Cardiac muscle cell (in vitro differentiated cells and primary cell): ENCODE data around the gene PKHD1. TPM values are rescaled to one million over a fixed set of nuclear protein-coding genes. Genes with fewer than 3 reads are reported as not detected.

Experiments
- DNase-seq, 2 donors: peaks; one replicate each; pipeline versions ENCODE4 v3.0.0 to v3.0.0-alpha.2; 2010 to 2017; ENCODE audit warnings: low read depth in 1 of 2, low spot score in 1 of 2
- H3K27ac ChIP-seq: fragments of 200-600 bp; sonication (generic); 2 replicates; pipeline ENCODE4 v1.5.1; 2016
- H3K27me3 ChIP-seq: fragments of 200-600 bp; sonication (generic); 2 replicates; pipeline ENCODE4 v1.6.0; 2016; ENCODE audit warnings: control low read depth
- H3K36me3 ChIP-seq: fragments of 200-600 bp; sonication (generic); 2 replicates; pipeline ENCODE4 v1.5.1; 2016; ENCODE audit warnings: control low read depth
- H3K4me1 ChIP-seq: fragments of 200-600 bp; sonication (generic); 2 replicates; pipeline ENCODE4 v1.8.1; 2017; ENCODE audit warnings: low read depth, mild to moderate bottlenecking, mixed run types
- H3K4me3 ChIP-seq: fragments of 200-600 bp; sonication (generic); 2 replicates; pipeline ENCODE4 v1.5.1; 2016; ENCODE audit warnings: mild to moderate bottlenecking
- H3K9me3 ChIP-seq: fragments of 200-600 bp; sonication (generic); 2 replicates; pipeline ENCODE4 v1.5.1; 2017; ENCODE audit warnings: low read depth, mild to moderate bottlenecking, control low read depth
- polyA plus RNA-seq: library from polyadenylated mRNA; unstranded; fragments of >200 nt; fragmentation: Nextera tagmentation; extraction: Ambion mirVana; gene quantifications from 2 replicates; pipeline ENCODE4 v1.2.1, GENCODE V29; 2016
- total RNA-seq: library from RNA; depleted of rRNA; stranded (reverse); fragments of >200 nt; gene quantifications from 2 replicates; pipeline ENCODE4 v1.2.3, GENCODE V29; 2016
- TF ChIP-seq, protein P1 (sequence below): IDR thresholded peaks from 2 replicates; pipeline ENCODE4 v1.5.1; 2012; ENCODE audit warnings: low read depth, mild to moderate bottlenecking, low read length

The PKHD1 gene
- total and polyA plus RNA-seq, 2 experiments from 2014 or later, result not detected

DNA sequence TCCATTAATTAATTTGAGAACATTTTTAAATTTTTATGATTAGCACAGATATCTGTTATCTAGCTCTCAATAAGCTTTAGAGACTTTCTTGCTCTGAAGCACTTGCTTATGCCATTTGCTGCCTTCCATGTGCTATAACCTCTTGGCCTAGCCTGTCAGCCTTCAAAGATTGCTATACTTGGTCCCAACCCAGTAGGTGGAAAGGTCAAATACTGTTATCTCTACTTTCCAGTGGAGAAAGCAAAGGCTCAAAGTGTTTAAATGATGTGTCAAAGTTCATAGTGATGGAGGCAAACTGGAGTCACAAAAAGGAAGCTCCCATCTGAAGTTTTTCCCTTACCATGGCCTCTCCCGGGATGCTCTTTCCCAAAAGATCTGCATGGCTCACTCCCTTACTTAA, 125.1 kb downstream of the PKHD1 start:
- Histone ChIP-seq H3K4me3 (no peak overlapping the region), H3K9me3 (no peaks in the 10 kb centered on the region), H3K36me3 (no peaks in the 10 kb centered on the region), H3K27me3 (no peaks in the 10 kb centered on the region), H3K4me1 (peaks cover 27% of the 10 kb centered on the region), H3K27ac (no peak overlapping the region)
- TF ChIP-seq, protein P1, sequence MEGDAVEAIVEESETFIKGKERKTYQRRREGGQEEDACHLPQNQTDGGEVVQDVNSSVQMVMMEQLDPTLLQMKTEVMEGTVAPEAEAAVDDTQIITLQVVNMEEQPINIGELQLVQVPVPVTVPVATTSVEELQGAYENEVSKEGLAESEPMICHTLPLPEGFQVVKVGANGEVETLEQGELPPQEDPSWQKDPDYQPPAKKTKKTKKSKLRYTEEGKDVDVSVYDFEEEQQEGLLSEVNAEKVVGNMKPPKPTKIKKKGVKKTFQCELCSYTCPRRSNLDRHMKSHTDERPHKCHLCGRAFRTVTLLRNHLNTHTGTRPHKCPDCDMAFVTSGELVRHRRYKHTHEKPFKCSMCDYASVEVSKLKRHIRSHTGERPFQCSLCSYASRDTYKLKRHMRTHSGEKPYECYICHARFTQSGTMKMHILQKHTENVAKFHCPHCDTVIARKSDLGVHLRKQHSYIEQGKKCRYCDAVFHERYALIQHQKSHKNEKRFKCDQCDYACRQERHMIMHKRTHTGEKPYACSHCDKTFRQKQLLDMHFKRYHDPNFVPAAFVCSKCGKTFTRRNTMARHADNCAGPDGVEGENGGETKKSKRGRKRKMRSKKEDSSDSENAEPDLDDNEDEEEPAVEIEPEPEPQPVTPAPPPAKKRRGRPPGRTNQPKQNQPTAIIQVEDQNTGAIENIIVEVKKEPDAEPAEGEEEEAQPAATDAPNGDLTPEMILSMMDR, result no peak
- DNase-seq, result peak in 1 of 2 donors; percentile 41

DNA sequence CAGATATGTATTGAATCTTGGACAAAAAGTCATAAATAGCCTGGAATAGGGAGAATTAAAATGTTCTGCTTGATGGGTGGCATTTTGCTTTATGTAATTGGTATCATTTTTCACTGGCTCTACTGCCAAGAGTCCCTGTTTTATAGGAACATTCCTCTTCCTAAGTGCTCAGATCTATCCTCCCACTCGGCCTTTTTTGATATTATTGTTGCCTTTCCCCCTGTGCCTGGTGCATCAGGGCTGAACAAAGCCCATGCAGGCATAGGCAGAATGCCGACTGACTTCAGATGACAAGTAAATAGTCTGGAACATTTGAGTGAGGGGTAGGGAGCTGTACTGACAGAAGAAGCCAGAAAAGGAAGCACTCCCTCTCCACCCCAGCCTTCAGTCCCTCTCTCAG, 127.0 kb downstream of the PKHD1 start:
- H3K4me1 ChIP-seq, result peaks cover 25% of the 10 kb centered on the region
- DNase-seq, result no peak
- TF ChIP-seq, protein P1, result no peak
- no peaks in the 10 kb centered on the region for H3K36me3 ChIP-seq
- no peak overlapping the region for H3K27ac ChIP-seq
- H3K9me3 ChIP-seq, result no peaks in the 10 kb centered on the region
- no peaks in the 10 kb centered on the region for H3K27me3 ChIP-seq
- no peak overlapping the region for H3K4me3 ChIP-seq

- no peak overlapping the region for H3K27ac ChIP-seq
- no peak overlapping the region for H3K4me3 ChIP-seq
- TF ChIP-seq, protein P1, result peak; percentile 81
- H3K4me1 ChIP-seq, result peaks cover 23% of the 10 kb centered on the region
- H3K27me3 ChIP-seq, result no peaks in the 10 kb centered on the region
- H3K36me3 ChIP-seq, result no peaks in the 10 kb centered on the region
- peak; percentile 71 to 85 for DNase-seq
- no peaks in the 10 kb centered on the region for H3K9me3 ChIP-seq
Measured at GRCh38 chr6:51959744-51960383, 127.5 kb downstream of the PKHD1 start.

GRCh38 chr6:51954681-51955080, 132.7 kb downstream of the PKHD1 start:
- TF ChIP-seq, protein P1, result no peak
- Histone ChIP-seq H3K27ac (no peak overlapping the region), H3K4me1 (no peaks in the 10 kb centered on the region), H3K36me3 (no peaks in the 10 kb centered on the region), H3K27me3 (no peaks in the 10 kb centered on the region), H3K4me3 (no peak overlapping the region), H3K9me3 (no peaks in the 10 kb centered on the region)
- no peak for DNase-seq

GRCh38 chr6:51953246-51953645, 134.2 kb downstream of the PKHD1 start:
- no peak for DNase-seq
- TF ChIP-seq, protein P1, result no peak
- Histone ChIP-seq H3K9me3 (no peaks in the 10 kb centered on the region), H3K27me3 (no peaks in the 10 kb centered on the region), H3K4me3 (no peak overlapping the region), H3K27ac (no peak overlapping the region), H3K36me3 (no peaks in the 10 kb centered on the region), H3K4me1 (no peaks in the 10 kb centered on the region)

DNA sequence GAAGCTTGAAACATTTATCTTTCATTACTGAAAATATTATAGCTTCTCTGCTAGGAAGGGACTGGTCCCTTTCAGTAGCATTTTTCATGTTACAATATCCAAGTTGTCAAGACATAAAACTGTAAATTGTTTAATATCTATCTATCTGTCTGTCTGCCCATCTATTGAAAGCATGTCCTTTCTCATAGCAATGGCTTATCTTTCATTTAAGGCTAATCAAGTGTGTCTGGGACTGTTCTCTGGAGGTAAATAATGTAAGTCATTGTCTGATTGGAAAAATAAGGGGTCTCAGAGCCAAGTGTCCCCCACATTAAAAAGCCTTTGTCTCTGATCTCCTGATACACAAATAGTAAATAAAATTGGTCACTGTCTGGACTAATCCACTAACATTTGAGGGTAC, 135.5 kb downstream of the PKHD1 start:
- TF ChIP-seq, protein P1, result no peak
- H3K36me3 ChIP-seq, result no peaks in the 10 kb centered on the region
- no peaks in the 10 kb centered on the region for H3K9me3 ChIP-seq
- no peaks in the 10 kb centered on the region for H3K4me1 ChIP-seq
- H3K27me3 ChIP-seq, result no peaks in the 10 kb centered on the region
- no peak overlapping the region for H3K27ac ChIP-seq
- no peak overlapping the region for H3K4me3 ChIP-seq
- DNase-seq, result no peak
